Activated T-cell treated with anti-CD3 and anti-CD28 coated beads, Interleukin-2, amount 50 U/mL, for 24 hours (primary cell): ENCODE measurements around the gene AKAP12.
"Not testable (repeated sequence)": the region's sequence is repeated elsewhere in the genome, so short reads cannot be mapped to it uniquely, and the experiment has no call there.

ENCODE experiments used
- DNase-seq: peaks from one replicate; pipeline ENCODE4 v3.0.0-alpha.2; 2020
- H3K27ac Mint-ChIP-seq: 2 replicates; pipeline ENCODE4 v1.8.0; 2020; ENCODE audit warnings: mild to moderate bottlenecking, mixed read lengths
- H3K27me3 Mint-ChIP-seq: 2 replicates; pipeline ENCODE4 v1.8.0; 2020; ENCODE audit warnings: mixed read lengths
- H3K36me3 Mint-ChIP-seq: 2 replicates; pipeline ENCODE4 v1.8.0; 2020; ENCODE audit warnings: low read depth, mixed read lengths
- H3K4me1 Mint-ChIP-seq: 2 replicates; pipeline ENCODE4 v1.8.0; 2020; ENCODE audit warnings: low read depth, mixed read lengths
- H3K4me3 Mint-ChIP-seq: 2 replicates; pipeline ENCODE4 v1.8.0; 2020; ENCODE audit warnings: mild to moderate bottlenecking, moderate library complexity, mixed read lengths
- H3K9me3 Mint-ChIP-seq: 2 replicates; pipeline ENCODE4 v1.8.0; 2020; ENCODE audit warnings: mixed read lengths

The AKAP12 gene

DNA sequence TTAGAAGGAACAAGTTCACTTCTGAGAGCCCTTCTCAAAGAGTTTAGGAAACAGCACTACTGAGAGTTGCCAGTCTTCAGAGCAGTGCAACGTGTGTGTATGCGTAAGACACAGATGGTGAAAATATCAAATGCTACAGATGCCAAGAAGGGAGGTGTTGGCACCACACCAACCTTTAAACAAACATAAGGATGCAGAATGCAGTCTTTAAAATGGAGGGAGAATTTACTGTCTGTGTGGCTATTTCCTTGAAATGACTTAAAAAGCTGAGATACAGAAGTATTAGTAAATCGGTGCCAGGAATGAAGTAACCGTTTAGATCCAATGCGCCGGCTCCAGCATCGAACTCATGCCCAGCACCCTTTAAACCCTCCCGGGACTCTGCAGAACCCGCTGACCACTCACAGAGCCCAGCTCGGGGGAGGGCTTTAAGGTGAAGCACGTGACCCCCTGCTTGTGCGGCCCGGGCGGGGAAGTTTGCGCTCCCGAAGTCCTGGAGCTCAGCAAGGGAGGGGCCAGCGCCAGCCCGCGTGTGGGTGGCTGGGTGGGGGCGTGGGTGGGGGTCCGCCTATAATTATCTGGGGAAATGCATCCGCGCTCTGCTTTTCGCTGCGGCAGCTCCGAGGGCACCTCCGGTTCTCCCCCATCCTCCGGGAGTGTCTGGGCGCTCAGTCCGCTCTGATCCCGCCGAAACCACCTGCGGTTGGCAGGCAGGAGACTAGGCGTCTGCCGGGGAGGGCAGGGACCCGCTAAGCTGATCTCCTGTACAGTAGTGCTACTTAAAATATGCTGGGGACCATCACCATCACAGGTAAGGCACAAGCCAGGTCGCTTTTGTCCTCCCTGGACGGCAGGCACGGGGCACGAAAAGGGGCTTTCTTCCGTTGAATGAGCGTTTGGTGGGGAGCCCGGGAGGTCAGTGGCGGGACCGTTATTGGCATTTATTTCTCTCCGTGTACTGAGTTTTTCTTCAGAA is 85.6 kb downstream of the AKAP12 start:
- Mint-ChIP-seq H3K27ac (no peak overlapping the region), H3K9me3 (no peaks in the 10 kb centered on the region), H3K4me3 (peak overlapping the region; percentile 69), H3K36me3 (no peaks in the 10 kb centered on the region), H3K27me3 (peaks cover 73% of the 10 kb centered on the region), H3K4me1 (peaks cover 24% of the 10 kb centered on the region)
- DNase-seq: peak; percentile 46

DNA sequence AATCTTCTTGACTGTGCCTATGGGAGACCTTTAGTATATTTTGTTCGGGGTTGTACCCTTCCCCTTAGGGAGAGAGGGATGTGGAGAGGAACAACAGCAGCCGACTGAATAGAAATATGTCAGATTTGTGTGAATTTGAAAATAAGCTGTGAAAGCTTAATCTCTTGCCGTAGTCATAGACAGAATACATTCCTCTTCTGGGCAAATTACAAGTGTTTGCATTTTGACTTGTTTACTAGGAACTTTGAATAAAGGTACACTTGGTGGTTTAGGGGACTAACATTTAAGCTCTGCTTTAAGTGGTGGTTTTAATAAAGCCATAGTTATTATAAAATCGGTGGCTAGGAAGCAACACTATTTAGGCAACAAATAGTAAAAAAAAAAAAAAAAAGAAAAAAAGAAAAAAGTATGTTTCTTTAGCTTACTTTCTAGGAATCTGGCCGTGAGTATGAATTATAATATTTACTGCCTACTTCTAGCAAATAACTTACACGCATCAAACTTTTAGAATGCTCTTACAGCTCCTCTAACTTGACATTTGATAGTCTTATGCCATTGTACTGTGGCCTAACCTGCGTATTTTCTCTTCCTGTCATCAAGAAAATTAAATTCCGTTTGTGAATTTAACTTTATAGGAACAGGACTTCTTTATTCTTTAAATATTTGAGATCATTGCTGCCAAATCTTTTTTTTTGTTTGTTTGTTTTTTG is 86.5 kb downstream of the AKAP12 start:
- H3K9me3 Mint-ChIP-seq: no peaks in the 10 kb centered on the region
- no peak overlapping the region for H3K27ac Mint-ChIP-seq
- no peaks in the 10 kb centered on the region for H3K36me3 Mint-ChIP-seq
- DNase-seq: no peak
- H3K4me3 Mint-ChIP-seq: peak overlapping the region; percentile 69
- peaks cover 71% of the 10 kb centered on the region for H3K27me3 Mint-ChIP-seq
- peaks cover 24% of the 10 kb centered on the region for H3K4me1 Mint-ChIP-seq

GRCh38 chr6:151327101-151327500 is 87.3 kb downstream of the AKAP12 start:
- H3K27me3 Mint-ChIP-seq: peaks cover 71% of the 10 kb centered on the region
- H3K27ac Mint-ChIP-seq: no peak overlapping the region
- no peaks in the 10 kb centered on the region for H3K9me3 Mint-ChIP-seq
- no peak overlapping the region for H3K4me3 Mint-ChIP-seq
- DNase-seq: no peak
- H3K4me1 Mint-ChIP-seq: peaks cover 24% of the 10 kb centered on the region
- no peaks in the 10 kb centered on the region for H3K36me3 Mint-ChIP-seq

- H3K27ac Mint-ChIP-seq: no peak overlapping the region
- peaks cover 12% of the 10 kb centered on the region for H3K4me1 Mint-ChIP-seq
- no peak overlapping the region for H3K4me3 Mint-ChIP-seq
- no peak for DNase-seq
- H3K27me3 Mint-ChIP-seq: peaks cover 55% of the 10 kb centered on the region
- no peaks in the 10 kb centered on the region for H3K36me3 Mint-ChIP-seq
- no peaks in the 10 kb centered on the region for H3K9me3 Mint-ChIP-seq
These were observed 90.4 kb downstream of the AKAP12 start for GRCh38 chr6:151330130-151330696.

GRCh38 chr6:151335930-151336329 is 96.2 kb downstream of the AKAP12 start:
- Mint-ChIP-seq H3K27ac (no peak overlapping the region), H3K27me3 (peaks cover 9% of the 10 kb centered on the region), H3K4me3 (no peak overlapping the region)

GRCh38 chr6:151338651-151339200 is 99.0 kb downstream of the AKAP12 start:
- Mint-ChIP-seq H3K27me3 (peaks cover 3% of the 10 kb centered on the region), H3K4me1 (peaks cover 3% of the 10 kb centered on the region), H3K36me3 (no peaks in the 10 kb centered on the region), H3K4me3 (no peak overlapping the region), H3K9me3 (no peaks in the 10 kb centered on the region), H3K27ac (no peak overlapping the region)
- DNase-seq: no peak

More at GRCh38 chr6:151335930-151336329, 96.2 kb downstream of the AKAP12 start:
- no peak for DNase-seq
- Mint-ChIP-seq H3K9me3 (no peaks in the 10 kb centered on the region), H3K4me1 (peaks cover 3% of the 10 kb centered on the region), H3K36me3 (no peaks in the 10 kb centered on the region)

DNA sequence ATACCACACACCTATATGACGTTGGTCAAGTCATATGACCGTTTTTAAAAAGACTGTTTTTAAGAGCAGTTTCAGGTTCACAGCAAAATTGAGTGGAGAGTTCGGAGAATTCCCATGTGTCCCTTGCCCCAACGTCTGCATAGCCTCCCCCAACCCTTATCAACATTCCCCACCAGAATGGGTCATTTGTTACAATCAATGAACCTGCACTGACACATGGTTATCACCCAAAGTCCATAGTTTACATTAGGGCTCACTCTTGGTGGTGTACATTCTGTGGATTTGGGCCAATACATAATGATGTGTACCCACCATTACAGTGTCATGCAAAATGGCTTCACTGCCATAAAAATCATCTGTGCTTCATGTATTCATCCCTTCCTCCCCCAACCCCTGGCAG is 99.6 kb downstream of the AKAP12 start:
- no peak overlapping the region for H3K4me3 Mint-ChIP-seq
- H3K27ac Mint-ChIP-seq: no peak overlapping the region
- DNase-seq: no peak
- no peaks in the 10 kb centered on the region for H3K9me3 Mint-ChIP-seq
- H3K36me3 Mint-ChIP-seq: no peaks in the 10 kb centered on the region
- H3K27me3 Mint-ChIP-seq: no peaks in the 10 kb centered on the region
- peaks cover 3% of the 10 kb centered on the region for H3K4me1 Mint-ChIP-seq

- H3K36me3 Mint-ChIP-seq: no peaks in the 10 kb centered on the region
- no peak for DNase-seq
- no peaks in the 10 kb centered on the region for H3K9me3 Mint-ChIP-seq
- no peaks in the 10 kb centered on the region for H3K27me3 Mint-ChIP-seq
- H3K4me3 Mint-ChIP-seq: no peak overlapping the region
- H3K27ac Mint-ChIP-seq: no peak overlapping the region
- no peaks in the 10 kb centered on the region for H3K4me1 Mint-ChIP-seq
These were observed 100.6 kb downstream of the AKAP12 start for GRCh38 chr6:151340219-151340978.

GRCh38 chr6:151341476-151342195 is 101.9 kb downstream of the AKAP12 start:
- Mint-ChIP-seq H3K9me3 (no peaks in the 10 kb centered on the region), H3K4me3 (no peak overlapping the region), H3K27ac (no peak overlapping the region)

DNA sequence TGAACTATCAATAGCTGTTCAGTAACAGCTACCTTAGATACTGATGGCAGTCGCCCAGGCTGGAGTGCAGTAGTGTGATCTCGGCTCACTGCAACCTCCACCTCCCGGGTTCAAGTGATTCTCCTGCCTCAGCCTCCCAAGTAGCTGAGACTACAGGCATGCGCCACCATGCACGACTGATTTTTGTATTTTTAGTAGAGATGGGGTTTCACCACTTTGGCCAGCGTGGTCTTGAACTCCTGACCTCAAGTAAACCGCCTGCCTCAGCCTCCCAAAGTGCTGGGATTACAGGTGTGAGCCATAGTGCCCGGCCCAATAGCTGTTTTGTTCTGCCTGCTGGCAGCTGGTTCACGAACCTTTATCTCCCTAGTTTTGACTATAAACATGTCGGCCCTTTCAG is 103.0 kb downstream of the AKAP12 start:
- not testable (repeated sequence) for H3K4me3 Mint-ChIP-seq, H3K9me3 Mint-ChIP-seq, H3K27ac Mint-ChIP-seq, DNase-seq, H3K27me3 Mint-ChIP-seq, H3K36me3 Mint-ChIP-seq, H3K4me1 Mint-ChIP-seq

More at GRCh38 chr6:151341476-151342195, 101.9 kb downstream of the AKAP12 start:
- Mint-ChIP-seq H3K27me3 (no peaks in the 10 kb centered on the region), H3K4me1 (no peaks in the 10 kb centered on the region), H3K36me3 (no peaks in the 10 kb centered on the region)
- no peak for DNase-seq

- Mint-ChIP-seq H3K9me3 (no peaks in the 10 kb centered on the region), H3K27me3 (no peaks in the 10 kb centered on the region), H3K4me3 (no peak overlapping the region), H3K4me1 (no peaks in the 10 kb centered on the region), H3K36me3 (no peaks in the 10 kb centered on the region), H3K27ac (no peak overlapping the region)
- DNase-seq: no peak
These were observed 110.0 kb downstream of the AKAP12 start for GRCh38 chr6:151349651-151350270.

DNA sequence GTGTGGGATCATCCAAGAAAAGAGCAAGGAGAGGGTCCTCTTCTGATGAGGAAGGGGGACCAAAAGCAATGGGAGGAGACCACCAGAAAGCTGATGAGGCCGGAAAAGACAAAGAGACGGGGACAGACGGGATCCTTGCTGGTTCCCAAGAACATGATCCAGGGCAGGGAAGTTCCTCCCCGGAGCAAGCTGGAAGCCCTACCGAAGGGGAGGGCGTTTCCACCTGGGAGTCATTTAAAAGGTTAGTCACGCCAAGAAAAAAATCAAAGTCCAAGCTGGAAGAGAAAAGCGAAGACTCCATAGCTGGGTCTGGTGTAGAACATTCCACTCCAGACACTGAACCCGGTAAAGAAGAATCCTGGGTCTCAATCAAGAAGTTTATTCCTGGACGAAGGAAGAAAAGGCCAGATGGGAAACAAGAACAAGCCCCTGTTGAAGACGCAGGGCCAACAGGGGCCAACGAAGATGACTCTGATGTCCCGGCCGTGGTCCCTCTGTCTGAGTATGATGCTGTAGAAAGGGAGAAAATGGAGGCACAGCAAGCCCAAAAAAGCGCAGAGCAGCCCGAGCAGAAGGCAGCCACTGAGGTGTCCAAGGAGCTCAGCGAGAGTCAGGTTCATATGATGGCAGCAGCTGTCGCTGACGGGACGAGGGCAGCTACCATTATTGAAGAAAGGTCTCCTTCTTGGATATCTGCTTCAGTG is 110.8 kb downstream of the AKAP12 start:
- H3K4me1 Mint-ChIP-seq: no peaks in the 10 kb centered on the region
- H3K9me3 Mint-ChIP-seq: no peaks in the 10 kb centered on the region
- H3K36me3 Mint-ChIP-seq: peaks cover 1% of the 10 kb centered on the region
- no peak overlapping the region for H3K27ac Mint-ChIP-seq
- no peak overlapping the region for H3K4me3 Mint-ChIP-seq
- no peak for DNase-seq
- no peaks in the 10 kb centered on the region for H3K27me3 Mint-ChIP-seq
